HG02759 (cell line): ENCODE results near the gene SARDH.
"Not testable (repeated sequence)": the region's sequence is repeated elsewhere in the genome, so short reads cannot be mapped to it uniquely, and the experiment has no call there.

Experiments
- ATAC-seq: cut with Tn5 transposase; IDR thresholded peaks from one replicate; pipeline ENCODE4 v1.9.1; 2021; ENCODE audit warnings: mild to moderate bottlenecking, moderate library complexity; ENCODE audit not compliant: unreplicated experiment

SARDH gene

DNA sequence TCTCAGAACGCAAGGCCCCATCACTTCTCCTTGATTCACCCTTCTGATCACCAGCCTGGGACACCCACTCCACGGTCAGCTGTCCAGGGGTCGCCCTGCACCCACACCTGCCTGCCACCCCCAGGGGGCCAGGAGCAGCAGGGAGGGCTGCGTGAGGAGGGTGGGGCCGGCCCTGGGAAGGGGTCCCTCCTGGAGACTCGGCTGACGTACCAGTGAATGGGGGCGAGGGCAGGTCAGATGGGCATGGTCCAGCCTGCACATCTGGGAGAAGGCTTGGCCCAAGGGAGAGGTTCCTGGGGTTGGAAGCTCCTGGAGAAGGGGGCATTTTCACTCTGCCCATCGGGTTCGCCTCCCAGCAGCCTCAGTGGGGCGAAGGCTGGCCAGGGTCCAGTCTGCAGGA, 21.8 kb upstream of the SARDH start:
- no peak for ATAC-seq

DNA sequence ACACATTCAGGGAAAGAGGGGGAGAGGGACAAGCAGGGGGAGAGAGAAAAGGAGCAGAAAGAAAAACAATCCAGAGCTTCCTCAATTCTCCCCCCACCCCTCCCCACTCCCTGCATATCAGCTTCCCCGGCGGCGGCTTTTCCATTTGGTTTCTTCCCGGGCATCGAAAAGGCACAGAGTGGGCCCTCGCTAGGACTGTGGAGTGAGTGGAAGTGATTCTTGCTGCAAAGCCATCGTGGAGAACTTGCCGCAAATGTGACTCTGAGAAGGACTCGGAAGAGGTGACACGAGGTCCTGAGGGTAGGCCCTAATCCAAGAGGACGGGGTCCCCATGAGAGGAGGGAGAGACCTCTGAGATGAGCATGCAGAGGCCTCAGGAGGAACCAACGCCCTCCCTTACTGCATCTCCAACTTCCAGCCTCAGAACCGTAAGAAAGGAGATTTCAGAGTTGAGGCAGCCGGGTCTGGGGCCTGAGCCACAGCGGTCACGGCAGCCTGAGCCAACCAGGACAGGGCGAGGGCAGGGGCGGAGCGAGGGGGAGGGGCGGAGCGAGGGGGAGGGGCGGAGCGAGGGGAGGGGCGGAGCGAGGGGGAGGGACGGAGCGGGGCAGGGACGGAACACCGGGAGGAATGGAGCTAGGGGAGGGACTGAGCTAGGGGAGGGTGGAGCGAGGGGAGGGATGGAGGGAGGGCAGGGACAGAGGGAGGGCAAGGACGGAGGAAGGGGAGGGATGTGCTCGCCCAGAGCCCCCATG, 21.2 kb upstream of the SARDH start:
- no peak for ATAC-seq

DNA sequence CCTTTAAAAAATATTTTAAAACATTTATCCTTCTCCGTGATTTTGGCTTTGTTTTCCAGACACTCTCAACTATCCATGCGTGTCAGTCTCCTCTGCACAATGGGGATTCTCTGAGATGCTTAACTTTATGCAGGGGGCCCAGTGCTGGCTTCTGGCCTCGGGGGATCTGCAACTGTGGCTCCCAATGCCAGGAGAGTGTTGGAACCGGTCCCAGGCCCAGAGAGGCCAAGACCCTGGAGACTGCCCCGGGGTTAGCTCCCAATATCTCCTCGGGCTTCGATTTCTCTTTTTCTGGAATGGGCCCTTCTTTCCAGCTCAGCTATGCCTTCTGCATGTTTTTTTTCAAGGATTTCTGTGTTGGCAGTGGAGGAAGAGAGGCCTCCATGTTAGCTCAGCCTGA, 20.1 kb upstream of the SARDH start:
- no peak for ATAC-seq

DNA sequence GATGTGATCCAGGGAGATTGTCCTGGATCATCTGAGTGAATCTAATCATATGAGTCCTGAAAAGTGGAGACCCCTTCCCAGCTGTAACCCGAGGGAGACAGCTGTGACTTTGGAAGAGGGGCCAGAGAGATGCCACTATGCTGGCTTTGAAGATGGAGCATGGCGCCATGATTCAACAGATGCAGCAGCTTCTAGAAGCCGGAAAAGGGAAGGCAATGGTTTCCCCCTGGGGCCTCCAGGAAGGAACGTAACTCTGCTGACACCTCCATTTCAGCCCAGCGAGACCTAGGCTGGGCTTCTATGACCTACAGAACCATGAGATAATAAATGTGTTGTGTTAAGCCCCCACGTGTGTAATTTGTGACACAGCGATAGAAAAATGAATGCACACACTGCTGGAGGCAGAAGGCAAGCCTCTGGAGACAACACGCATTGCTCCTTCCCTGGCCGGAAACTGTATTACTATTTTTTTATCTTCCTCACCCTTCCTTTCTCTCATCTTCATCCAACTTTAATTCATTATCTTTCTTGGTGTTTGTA, 16.6 kb upstream of the SARDH start:
- no peak for ATAC-seq

DNA sequence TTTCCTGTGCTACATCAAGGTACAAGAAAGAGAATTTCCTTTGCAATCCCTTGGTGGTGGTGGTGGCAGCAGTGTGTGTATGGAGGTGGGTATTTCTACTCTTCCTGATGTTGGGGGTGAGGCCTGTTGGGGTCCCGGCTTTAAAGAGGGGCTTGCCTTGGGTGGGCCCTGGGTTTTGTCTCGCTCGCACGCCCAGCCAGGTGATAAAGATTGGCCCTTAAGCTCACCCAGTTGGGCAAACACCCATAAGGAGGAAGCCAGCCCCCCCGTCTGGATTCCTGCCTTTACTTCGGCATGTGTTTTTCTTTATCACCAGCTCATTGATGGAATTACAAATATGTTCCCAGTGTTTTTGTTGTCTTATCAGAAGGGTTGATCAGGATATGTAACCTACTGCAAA, 16.0 kb upstream of the SARDH start:
- no peak for ATAC-seq

DNA sequence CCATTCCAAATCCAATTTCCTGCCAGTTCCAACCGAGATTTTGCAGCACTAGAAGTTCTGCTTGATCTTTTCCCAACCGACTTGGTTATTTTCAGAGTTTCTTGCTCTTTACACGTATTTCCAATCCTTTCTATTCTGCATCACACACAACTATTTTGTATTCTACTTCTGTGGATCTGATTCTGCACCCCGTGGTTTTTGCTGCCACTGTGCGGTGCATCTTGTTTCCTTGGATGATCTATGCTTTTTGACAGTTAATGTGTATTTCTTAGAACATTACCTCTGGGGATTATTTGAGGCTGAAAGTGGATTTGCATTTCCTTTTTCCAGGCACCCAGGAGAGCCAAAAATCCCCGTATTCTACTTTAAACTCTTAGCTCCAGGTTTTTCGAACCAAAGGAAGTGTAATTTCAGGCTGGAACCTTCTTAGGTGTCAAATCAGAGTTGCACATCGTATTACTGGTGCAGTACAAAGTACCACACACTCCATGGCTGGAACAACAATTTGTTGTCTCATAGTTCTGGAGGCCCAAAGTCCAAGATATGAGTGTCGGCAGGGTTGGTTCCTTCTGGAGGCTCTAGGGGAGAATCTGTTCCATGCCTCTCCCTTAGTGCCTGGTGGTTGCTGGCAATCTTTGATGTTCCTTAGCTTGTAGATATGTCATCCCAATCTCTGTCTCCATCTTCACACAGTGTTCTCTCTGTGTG, 14.7 kb upstream of the SARDH start:
- no peak for ATAC-seq

DNA sequence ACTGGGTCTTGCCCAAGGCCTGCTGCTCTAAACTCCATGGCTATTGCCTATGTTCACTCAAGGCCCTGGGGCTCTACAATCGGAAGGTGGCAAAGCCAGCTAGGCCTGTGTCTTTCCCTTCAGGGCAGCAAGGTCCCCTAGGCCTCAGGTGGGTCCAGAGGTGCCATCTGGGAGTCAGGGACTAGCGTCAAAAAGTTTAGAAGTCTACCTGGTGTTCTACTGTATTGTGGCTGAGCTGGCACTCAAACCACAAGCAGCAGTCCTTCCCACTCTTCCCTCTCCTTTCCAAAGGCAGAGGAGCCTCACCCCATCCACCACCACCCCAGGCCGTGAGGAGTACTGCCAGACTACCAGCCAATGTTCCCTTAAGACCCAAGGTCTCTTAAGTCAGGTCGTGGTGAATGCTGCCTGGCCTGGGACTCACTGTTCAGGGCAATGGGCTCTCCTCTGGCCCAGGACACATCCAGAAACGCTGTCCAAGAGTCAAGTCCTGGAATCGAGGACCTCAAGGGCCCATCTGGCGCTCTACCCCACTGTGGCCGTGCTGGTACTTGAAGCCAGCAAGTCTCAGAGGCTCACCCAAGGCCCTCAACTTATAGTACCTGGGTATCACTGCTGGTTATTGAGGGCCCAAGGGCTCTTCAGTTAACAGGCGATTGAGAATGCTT, 13.0 kb upstream of the SARDH start:
- no peak for ATAC-seq

DNA sequence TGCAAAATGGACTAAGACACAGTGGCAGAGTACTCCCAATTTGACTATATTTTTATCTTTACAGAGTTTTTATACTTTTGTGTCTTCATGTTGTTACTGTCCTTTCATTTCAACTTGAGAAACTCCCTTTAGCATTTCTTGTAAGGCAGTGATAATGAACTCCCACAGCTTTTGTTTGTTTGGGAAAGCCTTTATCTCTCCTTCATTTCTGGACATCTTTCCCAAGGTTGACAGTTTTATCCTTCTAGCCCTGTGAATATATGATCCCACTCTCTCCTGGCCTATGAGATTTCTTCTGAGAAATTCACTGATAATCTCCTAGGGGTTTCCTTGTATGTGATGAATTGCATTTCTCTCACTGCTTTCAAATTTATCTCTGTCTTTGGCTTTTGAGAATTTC, 9.2 kb upstream of the SARDH start:
- no peak for ATAC-seq

DNA sequence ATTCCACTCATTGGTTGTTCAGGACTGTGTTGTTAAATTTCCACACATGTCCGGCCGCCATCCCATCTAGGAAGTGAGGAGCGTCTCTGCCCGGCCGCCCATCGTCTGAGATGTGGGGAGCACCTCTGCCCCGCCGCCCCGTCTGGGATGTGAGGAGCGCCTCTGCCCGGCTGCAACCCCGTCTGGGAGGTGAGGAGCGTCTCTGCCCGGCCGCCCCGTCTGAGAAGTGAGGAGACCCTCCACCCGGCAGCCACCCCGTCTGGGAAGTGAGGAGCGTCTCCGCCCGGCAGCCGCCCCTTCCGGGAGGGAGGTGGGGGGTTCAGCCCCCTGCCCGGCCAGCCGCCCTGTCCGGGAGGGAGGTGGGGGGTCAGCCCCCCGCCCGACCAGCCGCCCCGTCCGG, 6.4 kb upstream of the SARDH start:
- not testable (repeated sequence) for ATAC-seq

DNA sequence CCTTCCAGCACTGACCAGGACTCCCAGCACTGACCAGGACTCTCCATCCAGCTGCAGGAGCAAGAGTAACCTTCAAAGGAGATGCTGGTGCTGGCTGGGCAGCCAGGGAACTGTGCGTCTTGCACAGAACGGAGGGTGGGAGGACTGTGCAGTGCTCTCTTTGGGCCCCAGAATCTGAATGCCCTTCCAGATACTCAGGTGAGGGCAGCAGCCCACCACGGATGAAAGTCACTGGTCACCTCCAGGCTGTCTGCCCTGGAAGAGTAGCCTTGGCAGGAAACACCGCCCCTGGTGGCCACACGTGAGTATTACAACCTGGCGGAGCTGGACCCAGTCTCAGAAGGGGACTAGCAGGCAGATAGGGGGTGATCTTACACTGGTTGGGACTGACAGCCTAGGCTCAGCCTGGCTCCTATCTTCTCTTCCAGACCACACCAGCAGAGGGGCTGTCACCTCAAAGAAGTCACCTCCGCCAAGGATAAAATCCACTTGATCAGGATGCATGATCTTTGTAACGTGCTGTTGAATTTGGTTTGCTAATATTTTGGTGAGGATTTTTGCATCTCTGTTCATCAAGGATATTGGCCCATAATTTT, 4.8 kb upstream of the SARDH start:
- ATAC-seq, result no peak

DNA sequence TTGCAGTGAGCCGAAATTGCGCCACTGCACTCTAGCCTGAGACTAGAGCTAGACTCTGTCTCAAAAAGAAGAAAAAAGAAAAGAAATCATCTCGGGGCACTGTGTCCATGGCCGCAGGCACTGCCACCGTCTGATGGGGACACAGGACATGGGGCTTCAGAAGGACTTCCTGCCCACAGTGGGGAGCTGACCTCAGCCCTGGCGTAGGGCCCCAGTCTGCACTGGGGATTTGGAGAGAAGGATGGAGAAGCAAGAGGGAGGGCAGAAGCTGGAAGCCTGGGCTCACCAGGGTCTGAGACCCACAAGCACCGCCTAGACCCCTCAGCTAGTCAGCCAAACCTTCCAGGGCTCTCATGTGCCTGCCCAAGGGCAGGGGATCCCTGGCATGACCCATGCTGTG, 4.1 kb upstream of the SARDH start:
- no peak for ATAC-seq

DNA sequence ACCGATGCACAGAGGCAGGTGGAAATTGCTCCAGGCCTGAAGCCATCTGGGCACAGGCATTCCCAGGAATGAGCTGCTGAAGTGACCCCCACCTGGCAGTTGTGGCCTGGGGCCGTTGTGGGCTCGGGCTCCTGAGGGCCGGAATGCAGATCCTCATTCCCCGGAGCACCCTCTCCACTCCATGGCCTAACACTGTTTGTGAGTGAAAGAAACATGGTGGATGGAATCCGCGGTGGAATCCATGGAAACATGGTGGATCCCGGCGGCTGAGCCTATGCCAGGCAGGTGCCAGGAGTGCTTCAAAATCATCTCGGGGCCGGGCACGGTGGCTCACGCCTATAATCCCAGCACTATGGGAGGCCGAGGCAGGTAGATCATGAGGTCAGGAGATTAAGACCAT, 3.6 kb upstream of the SARDH start:
- no peak for ATAC-seq

DNA sequence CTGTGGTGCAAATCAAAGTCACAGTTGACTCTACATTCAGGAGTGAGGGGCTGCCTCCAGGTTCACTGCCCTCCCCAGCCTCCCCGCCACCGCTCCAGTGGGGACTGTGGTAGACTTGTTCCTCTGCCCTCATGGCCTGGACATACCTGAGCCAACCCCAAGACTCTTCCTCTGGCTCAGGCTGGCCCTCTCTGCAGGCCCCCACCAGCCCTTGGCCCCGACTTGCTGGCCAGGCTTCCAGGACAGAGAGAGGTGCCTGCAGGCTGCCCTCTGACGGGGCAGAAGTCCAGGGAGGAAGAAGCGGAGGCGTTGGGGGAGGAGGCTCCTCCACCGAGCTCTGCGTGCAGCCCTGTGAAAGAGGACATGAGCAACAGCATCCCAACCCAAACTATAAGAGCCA, 2.8 kb upstream of the SARDH start:
- ATAC-seq, result no peak

DNA sequence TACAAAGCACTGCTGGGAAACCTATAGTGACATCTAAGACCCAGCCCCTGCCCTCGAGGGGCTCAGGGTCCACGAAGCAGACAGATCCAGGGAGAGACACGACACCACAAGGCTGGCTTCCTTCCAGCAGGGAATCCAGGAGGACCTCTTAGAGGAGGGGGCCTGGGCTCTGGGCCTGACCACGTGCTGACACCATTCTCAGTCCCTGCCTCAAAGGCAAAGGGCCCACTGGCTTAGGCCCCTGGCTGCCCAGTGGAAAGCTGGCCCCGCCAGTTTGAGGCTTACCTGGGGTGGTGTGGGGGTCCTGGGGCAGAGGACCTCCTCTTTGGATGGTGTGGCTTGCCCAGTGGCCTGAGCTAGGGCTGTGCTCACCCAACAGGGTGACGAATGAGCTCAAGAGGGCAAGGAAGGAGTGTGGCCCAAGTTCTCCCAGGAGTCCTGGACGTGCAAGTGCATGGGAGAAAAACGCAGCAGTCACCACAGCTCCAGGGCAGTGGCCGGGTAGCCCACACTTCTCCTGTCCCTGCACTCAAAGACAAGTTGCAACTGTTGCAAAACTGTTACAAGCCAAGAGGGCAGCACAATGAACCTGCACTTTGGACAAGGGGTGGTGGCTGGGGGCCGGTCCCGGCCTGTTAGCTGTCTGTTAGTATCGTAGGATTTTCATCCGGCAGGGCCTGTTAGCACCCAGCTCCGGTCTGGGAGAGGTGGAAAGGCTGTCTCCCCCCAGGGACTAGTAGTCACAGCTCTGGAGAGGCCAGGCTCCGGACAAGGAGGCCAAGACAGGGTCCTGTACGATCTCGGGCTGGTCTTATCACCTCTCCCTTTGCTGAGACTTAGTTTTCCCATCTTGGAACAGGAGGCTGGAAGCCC, 1.5 kb upstream of the SARDH start:
- ATAC-seq, result no peak

DNA sequence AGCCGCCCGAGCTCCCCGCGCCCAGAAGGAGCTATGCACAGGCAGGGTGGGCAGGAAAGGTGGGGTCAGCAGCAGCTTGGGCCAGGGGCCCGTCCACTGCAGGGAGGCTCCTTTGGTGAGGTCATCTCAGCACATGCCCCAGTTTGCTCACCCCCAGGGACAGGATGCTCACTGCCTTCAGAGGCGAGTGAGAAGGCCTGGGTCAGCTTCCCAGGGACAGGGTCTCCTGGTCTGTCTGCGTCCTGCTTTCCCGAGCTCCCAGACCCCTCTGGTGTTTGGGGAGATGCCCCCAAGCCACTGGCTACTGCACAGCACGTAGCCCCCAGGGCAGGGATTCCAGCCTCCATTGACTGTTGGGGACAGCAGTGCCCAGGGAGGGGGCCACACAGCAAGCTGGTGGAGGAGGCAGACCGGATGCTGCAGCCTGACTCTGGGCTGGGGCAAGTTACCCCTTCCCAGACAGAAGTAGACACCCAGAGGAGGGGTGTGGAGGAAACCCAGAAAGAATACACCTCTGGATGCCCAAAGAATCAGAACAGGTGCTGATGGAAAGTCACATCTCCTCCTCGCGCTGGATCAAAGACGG, 581 bp upstream of the SARDH start:
- no peak for ATAC-seq

DNA sequence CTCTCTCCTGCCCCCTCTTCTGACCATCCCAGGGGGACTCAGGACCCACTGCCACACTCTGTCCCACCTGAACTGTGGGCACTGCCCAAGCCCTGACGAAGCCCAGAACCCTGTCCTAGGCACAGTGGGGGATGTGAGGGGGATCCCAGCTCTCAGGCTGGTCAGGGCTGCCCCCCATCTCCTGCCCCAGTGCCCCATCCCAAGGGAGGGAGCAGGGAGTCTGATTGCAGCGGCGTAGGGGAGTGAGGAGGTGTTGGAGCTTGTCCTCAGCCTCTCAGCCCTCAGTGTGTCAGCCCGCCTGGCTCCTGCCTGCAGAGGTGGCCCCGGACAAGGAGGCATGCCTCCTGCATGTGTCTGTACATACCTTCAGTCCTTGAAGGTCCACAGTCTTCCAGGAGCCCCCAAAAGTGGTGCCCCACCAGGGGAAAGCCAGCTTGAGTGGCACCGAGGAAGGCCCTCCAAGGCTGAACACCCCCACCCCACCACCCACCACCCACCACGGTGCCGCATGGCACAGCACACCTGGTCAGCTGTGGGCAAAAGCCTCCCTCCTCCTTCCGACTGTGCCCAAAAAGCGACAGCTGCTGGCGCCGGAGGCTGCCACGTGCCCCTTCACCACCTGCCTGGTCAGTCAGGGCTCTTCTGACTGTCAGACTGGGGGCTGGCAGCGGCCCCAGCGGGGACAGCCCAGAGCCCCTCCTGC, 930 bp downstream of the SARDH start:
- ATAC-seq, result no peak

DNA sequence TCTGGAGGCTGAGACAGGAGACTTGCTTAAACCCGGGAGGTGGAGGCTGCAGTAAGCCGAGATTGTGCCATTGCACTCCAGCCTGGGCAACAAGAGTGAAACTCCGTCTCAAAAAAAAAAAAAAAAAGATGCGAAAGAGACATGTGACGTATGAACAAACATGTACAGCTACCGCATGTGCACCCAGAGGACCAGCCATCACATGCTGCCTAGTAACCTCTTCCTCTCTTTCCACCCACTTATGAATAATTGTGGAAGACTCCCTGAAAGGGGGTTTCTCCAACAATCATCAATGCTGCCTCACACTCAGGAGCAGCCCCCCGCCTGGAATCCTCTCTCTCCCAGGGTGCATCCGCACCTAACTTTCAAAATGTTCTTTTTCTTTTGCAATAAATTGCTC, 2.2 kb downstream of the SARDH start:
- ATAC-seq, result no peak

DNA sequence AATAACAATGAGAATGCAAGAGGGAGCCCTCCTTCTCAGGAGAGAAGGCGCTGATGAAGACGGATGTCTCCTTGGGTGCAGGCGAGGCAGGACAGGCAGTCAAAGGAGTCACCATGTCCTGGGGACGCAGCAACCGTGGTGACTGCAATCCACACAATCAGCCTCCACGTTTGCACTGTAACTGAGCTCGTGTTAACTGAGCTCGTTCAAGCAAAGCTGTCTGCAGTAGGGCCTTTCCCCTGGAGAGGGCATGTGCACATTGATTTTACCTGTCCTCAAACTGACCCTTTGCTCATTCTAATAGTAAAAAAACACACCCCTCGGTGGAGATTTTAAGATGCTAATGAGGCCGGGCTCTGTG, 2.8 kb downstream of the SARDH start:
- no peak for ATAC-seq

DNA sequence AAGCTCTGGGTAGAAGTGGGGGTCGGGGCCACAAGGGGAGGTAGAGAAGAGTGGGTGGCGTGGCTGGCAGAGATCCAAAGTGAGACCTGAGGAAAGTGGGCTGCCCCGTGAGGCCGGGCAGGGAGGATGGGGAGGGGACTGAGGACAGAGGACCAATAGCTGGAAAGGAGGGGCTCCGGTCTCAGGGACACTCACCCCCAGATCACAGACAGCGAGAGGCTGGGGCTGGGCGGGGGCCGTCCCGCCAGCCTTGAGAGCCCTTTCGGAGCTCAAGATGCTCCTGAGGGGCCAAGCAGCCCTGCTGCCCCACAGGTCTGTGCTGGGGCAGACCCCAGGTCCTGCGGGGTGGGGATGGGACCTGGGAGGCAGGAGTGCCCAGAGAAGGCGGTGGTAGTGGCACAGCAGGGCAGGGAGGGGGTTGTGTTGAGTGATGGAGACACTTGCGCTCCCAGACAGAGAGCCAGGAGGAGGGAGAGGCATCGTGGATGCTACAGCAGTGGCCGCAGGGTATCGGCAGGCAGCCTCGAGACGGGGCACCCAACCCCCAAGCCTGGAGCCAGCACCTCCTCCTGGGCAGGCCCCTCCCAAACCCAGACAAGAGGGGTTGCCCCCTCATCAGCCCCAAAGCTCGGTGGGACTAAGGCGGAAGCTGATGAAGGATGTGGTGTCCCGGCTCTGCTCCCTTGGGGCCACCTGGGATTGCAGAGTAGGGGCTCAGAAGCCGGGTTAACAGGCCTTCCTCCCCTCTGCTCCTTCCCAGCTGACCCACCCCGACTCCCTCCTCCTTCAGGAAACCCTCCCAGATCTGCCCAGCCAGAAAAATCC, 3.4 kb downstream of the SARDH start:
- ATAC-seq, result no peak
